Activated gamma-delta T cell (primary cell): Measurements from ENCODE around the gene ADGRB3.
"Not testable (repeated sequence)": the region's sequence is repeated elsewhere in the genome, so short reads cannot be mapped to it uniquely, and the experiment has no call there.

ENCODE experiments used
- DNase-seq: peaks from one replicate; lab custom pipeline; 2025; lab: John Stamatoyannopoulos, UW

ADGRB3 gene

GRCh38 chr6:68649669-68650068, 14.6 kb downstream of the ADGRB3 start:
- DNase-seq = no peak

- DNase-seq = no peak
Measured at GRCh38 chr6:68650142-68650541, 15.1 kb downstream of the ADGRB3 start.

GRCh38 chr6:68651011-68651985, 16.2 kb downstream of the ADGRB3 start:
- DNase-seq = no peak

- DNase-seq = no peak
Measured at GRCh38 chr6:68652117-68652536, 17.0 kb downstream of the ADGRB3 start.

- DNase-seq = no peak
Measured at GRCh38 chr6:68653074-68653705, 18.1 kb downstream of the ADGRB3 start.

GRCh38 chr6:68653706-68654089, 18.6 kb downstream of the ADGRB3 start:
- no peak for DNase-seq

GRCh38 chr6:68654134-68654533, 19.1 kb downstream of the ADGRB3 start:
- no peak for DNase-seq

- DNase-seq = no peak
Measured at GRCh38 chr6:68655028-68655427, 19.9 kb downstream of the ADGRB3 start.

GRCh38 chr6:68657374-68658139, 22.5 kb downstream of the ADGRB3 start:
- no peak for DNase-seq

- DNase-seq = no peak
Measured at GRCh38 chr6:68658338-68658737, 23.3 kb downstream of the ADGRB3 start.

- no peak for DNase-seq
Measured at GRCh38 chr6:68673255-68673654, 38.2 kb downstream of the ADGRB3 start.

- DNase-seq = no peak
Measured at GRCh38 chr6:68675548-68675947, 40.5 kb downstream of the ADGRB3 start.

- DNase-seq = not testable (repeated sequence)
Measured at GRCh38 chr6:68676094-68676493, 41.0 kb downstream of the ADGRB3 start.

- DNase-seq = no peak
Measured at GRCh38 chr6:68677058-68677457, 42.0 kb downstream of the ADGRB3 start.

GRCh38 chr6:68679399-68679798, 44.3 kb downstream of the ADGRB3 start:
- no peak for DNase-seq

GRCh38 chr6:68680264-68680663, 45.2 kb downstream of the ADGRB3 start:
- DNase-seq = no peak

- DNase-seq = no peak
Measured at GRCh38 chr6:68689910-68690309, 54.8 kb downstream of the ADGRB3 start.

- DNase-seq = no peak
Measured at GRCh38 chr6:68691120-68691519, 56.0 kb downstream of the ADGRB3 start.

GRCh38 chr6:68693271-68693670, 58.2 kb downstream of the ADGRB3 start:
- DNase-seq = no peak

GRCh38 chr6:68695403-68695802, 60.3 kb downstream of the ADGRB3 start:
- DNase-seq = no peak

- no peak for DNase-seq
Measured at GRCh38 chr6:68695838-68696237, 60.8 kb downstream of the ADGRB3 start.

GRCh38 chr6:68697394-68697793, 62.3 kb downstream of the ADGRB3 start:
- no peak for DNase-seq
